HUDEP-2 (cell line): ENCODE measurements around the gene KRTAP5-3.
"Not testable (repeated sequence)": the region's sequence is repeated elsewhere in the genome, so short reads cannot be mapped to it uniquely, and the experiment has no call there.

Source experiments
- DNase-seq, 76 experiments: peaks; one replicate each; lab custom pipeline; 2025; ENCODE audit not compliant: unreplicated experiment in 76 of 76; lab: John Stamatoyannopoulos, UW

The KRTAP5-3 gene

GRCh38 chr11:1608363-1608762 lies at the start of gene KRTAP5-3:
KRTAP5-3 (minus strand) TSS chr11:1608463; CDS start chr11:1608385, 78 bp downstream.
- no peak for DNase-seq

GRCh38 chr11:1656670-1657069 lies 48.4 kb upstream of the KRTAP5-3 start:
- DNase-seq = no peak

- no peak for DNase-seq
These were observed 47.8 kb upstream of the KRTAP5-3 start for GRCh38 chr11:1656061-1656441.

GRCh38 chr11:1655168-1656060 lies 47.2 kb upstream of the KRTAP5-3 start:
- DNase-seq = no peak

- DNase-seq = no peak
These were observed 46.3 kb upstream of the KRTAP5-3 start for GRCh38 chr11:1654388-1655167.

GRCh38 chr11:1653541-1654387 lies 45.5 kb upstream of the KRTAP5-3 start:
- DNase-seq = no peak

- DNase-seq = peak in 47 of 76 experiments; percentile 3 to 71 (median 35)
These were observed 44.7 kb upstream of the KRTAP5-3 start for GRCh38 chr11:1652771-1653540.

- no peak for DNase-seq
These were observed 44.1 kb upstream of the KRTAP5-3 start for GRCh38 chr11:1652442-1652770.

- no peak for DNase-seq
These were observed 43.8 kb upstream of the KRTAP5-3 start for GRCh38 chr11:1652026-1652425.

- DNase-seq = no peak
These were observed 43.2 kb upstream of the KRTAP5-3 start for GRCh38 chr11:1651411-1651980.

GRCh38 chr11:1650918-1651262 lies 42.6 kb upstream of the KRTAP5-3 start:
- DNase-seq = no peak

GRCh38 chr11:1650034-1650917 lies 42.0 kb upstream of the KRTAP5-3 start:
- DNase-seq = no peak

GRCh38 chr11:1648653-1649420 lies 40.6 kb upstream of the KRTAP5-3 start:
- no peak for DNase-seq

GRCh38 chr11:1647901-1648652 lies 39.8 kb upstream of the KRTAP5-3 start:
- DNase-seq = no peak

GRCh38 chr11:1646540-1646939 lies 38.3 kb upstream of the KRTAP5-3 start:
- not testable (repeated sequence) for DNase-seq

- no peak for DNase-seq
These were observed 37.1 kb upstream of the KRTAP5-3 start for GRCh38 chr11:1645357-1645821.

- no peak for DNase-seq
These were observed 36.5 kb upstream of the KRTAP5-3 start for GRCh38 chr11:1644601-1645356.
